Natural killer cell treated with Interleukin-12 subunit alpha and Interleukin-12 subunit beta and Interleukin-15 and Interleukin-18, amount 100 ng/mL, for 72 hours (primary cell): ENCODE measurements around the gene KCNE3. TPM values are rescaled to one million over a fixed set of nuclear protein-coding genes. Genes with fewer than 3 reads are reported as not detected.

Source experiments
- ATAC-seq, 2 donors: fragments of 150-1000 bp; cut with Tn5 transposase in 1 of 2; sonication (Bioruptor Pico), chemical (Tn5 transposase) in 1 of 2; 2 replicates each; pipeline ENCODE4 v1.10.0; 2021
- DNase-seq: peaks from one replicate; pipeline ENCODE4 v3.0.0; 2022; ENCODE audit warnings: low spot score
- H3K27ac Mint-ChIP-seq, 2 donors: 1 replicate in 1 of 2; 2 replicates in 1 of 2; pipeline ENCODE4 v1.8.0; 2022; ENCODE audit warnings: mixed read lengths in 2 of 2, mild to moderate bottlenecking in 1 of 2, moderate library complexity in 1 of 2
- H3K27me3 Mint-ChIP-seq, 2 donors: 1 replicate in 1 of 2; 2 replicates in 1 of 2; pipeline ENCODE4 v1.8.0; 2022; ENCODE audit warnings: mixed read lengths in 2 of 2
- H3K36me3 Mint-ChIP-seq: one replicate; pipeline ENCODE4 v1.8.0; 2022; ENCODE audit warnings: mixed read lengths
- H3K4me1 Mint-ChIP-seq, 2 donors: 1 replicate in 1 of 2; 2 replicates in 1 of 2; pipeline ENCODE4 v1.8.0; 2022; ENCODE audit warnings: low read depth in 2 of 2, mixed read lengths in 2 of 2, mild to moderate bottlenecking in 1 of 2
- H3K4me3 Mint-ChIP-seq: one replicate; pipeline ENCODE4 v1.8.0; 2022; ENCODE audit warnings: mixed read lengths
- H3K9me3 Mint-ChIP-seq: 2 replicates; pipeline ENCODE4 v1.8.0; 2022; ENCODE audit warnings: mixed read lengths
- total RNA-seq, 2 donors: library from RNA; stranded (reverse); gene quantifications; one replicate each; pipeline ENCODE4 v1.2.3, GENCODE V29; 2022

Gene KCNE3
- total RNA-seq, 2 donors from 2014 or later: 0.10 to 0.73 TPM

DNA sequence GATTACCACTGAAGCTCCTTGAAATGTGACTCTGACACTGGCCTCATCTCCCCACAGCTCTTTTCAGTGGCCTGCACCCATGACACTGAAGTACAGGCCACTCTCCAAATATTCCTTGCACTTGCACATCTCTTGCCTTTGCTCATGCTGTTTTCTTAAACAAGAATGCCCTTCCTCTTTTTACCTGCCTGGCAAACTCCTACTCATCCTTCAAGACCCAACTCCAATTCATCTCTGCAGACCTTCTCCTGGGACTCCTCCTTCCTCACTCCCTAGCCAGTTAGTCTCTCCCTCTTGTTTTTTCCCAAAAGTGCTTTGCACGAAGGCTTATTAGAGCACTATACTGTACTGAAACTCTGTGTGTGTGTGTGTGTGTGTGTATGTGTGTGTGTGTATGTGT is 2.6 kb downstream of the KCNE3 start:
- Mint-ChIP-seq H3K27me3 (peaks cover 33 to 42% of the 10 kb centered on the region in 2 donors), H3K4me3 (no peak overlapping the region), H3K4me1 (peaks cover 0 to 2% of the 10 kb centered on the region in 2 donors), H3K27ac (no peak overlapping the region), H3K36me3 (no peaks in the 10 kb centered on the region), H3K9me3 (no peaks in the 10 kb centered on the region)
- DNase-seq (no peak), ATAC-seq (no peak)

DNA sequence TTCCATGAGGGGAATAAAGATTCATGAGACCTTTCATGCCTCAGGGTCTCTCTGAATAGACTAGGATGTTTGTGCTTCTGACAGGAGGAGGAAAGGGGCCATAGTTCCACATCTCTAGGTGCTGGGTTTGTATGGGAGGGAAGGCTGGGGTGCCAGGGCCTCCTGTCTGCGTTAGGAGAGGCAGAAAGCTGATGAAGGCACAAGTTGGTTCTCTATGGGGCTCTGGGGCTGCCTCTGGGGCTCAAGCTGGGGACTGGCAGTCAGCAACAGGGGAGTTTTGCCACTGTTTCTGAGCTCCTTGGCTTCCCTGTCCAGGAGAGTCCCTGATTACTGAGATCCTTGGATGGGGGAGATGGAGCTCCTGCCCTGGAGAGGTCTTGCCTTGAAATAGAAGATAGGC is 4.1 kb downstream of the KCNE3 start:
- Mint-ChIP-seq H3K36me3 (no peaks in the 10 kb centered on the region), H3K4me3 (no peak overlapping the region), H3K4me1 (no peaks in the 10 kb centered on the region), H3K9me3 (no peaks in the 10 kb centered on the region), H3K27me3 (peaks cover 28 to 35% of the 10 kb centered on the region in 2 donors), H3K27ac (no peak overlapping the region)
- no peak for DNase-seq
- no peak for ATAC-seq

DNA sequence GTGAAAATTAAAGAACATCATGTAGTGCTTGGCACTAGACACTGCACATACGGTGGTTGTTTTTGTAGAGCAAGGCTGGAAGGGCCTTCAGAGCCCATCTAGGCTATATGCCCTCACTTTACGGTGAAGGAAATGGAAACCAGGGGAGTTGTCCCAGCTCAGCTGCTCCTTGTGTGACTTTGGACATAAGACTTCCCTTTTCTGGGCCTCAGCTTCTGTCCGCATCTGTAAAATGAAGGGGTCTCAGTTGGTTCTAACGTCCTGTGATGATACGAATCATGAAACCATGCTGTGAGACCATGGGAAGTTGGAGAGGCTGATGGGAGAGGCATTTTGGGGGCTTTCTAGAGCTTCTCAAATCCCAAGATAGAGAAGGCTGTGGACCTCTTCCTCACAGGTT is 4.7 kb downstream of the KCNE3 start:
- Mint-ChIP-seq H3K4me1 (no peaks in the 10 kb centered on the region), H3K27me3 (peaks cover 24 to 29% of the 10 kb centered on the region in 2 donors), H3K4me3 (no peak overlapping the region), H3K27ac (no peak overlapping the region), H3K36me3 (no peaks in the 10 kb centered on the region), H3K9me3 (no peaks in the 10 kb centered on the region)
- DNase-seq (no peak), ATAC-seq (no peak)

DNA sequence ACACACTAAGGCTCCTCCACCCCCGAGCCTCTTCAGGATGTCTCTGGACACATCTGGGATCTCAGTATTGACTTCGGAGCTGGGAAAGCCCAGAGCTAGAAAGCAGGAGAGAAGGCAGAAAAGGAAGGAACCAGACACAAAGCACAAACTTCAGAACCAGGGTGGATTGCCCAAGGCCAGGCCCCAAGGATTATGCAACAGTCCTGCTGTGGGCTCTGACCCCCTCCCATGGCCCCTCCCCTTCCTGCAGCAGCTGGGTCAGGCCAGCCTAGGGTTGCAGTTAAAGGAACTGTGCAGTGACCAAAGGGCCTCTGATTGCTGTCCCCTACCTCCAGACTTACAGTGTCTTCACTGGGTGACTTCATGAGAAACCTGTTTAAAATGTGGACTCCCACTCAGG is 5.3 kb downstream of the KCNE3 start:
- Mint-ChIP-seq H3K4me1 (no peaks in the 10 kb centered on the region), H3K9me3 (no peaks in the 10 kb centered on the region), H3K27me3 (peaks cover 23 to 28% of the 10 kb centered on the region in 2 donors), H3K27ac (no peak overlapping the region), H3K36me3 (no peaks in the 10 kb centered on the region), H3K4me3 (no peak overlapping the region)
- ATAC-seq (peak; percentile 54 to 62), DNase-seq (no peak)

DNA sequence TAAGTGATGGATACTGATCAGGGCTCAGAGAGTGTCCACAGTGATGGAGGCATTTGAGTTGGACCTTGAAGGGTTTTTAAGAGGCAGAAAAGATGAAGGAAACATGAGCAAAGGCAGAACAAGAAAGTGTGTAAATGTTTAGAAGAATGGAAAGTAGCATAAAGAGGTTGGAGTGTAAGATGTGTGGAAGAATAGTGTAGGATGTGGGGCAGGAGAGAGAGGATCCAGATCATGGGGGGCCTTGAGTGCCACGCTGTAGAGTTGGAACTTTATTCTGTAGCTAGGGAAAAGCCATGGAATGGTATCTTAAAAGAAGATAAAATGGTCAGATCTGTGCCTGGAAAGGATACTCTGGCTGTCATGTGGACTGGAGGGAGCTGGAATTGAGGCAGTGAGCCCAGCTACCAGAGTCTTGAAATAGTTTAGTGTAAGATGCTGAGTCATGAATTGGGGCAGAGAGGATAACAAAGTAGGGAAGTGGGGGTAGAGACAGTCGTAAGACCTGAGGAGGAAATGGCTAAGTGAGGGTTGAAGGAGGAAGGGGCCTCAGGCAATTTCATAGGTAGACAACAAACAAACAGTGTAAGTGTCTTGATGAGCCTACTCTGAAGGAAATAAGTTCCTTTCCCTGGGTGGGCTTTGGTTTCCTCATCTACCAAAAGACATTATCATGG is 6.7 kb downstream of the KCNE3 start:
- peak in 1 of 2 donors; percentile 51 for ATAC-seq
- Mint-ChIP-seq H3K27me3 (peaks cover 11 to 17% of the 10 kb centered on the region in 2 donors), H3K27ac (no peak overlapping the region), H3K9me3 (no peaks in the 10 kb centered on the region), H3K36me3 (no peaks in the 10 kb centered on the region), H3K4me1 (no peaks in the 10 kb centered on the region), H3K4me3 (no peak overlapping the region)
- DNase-seq: no peak

DNA sequence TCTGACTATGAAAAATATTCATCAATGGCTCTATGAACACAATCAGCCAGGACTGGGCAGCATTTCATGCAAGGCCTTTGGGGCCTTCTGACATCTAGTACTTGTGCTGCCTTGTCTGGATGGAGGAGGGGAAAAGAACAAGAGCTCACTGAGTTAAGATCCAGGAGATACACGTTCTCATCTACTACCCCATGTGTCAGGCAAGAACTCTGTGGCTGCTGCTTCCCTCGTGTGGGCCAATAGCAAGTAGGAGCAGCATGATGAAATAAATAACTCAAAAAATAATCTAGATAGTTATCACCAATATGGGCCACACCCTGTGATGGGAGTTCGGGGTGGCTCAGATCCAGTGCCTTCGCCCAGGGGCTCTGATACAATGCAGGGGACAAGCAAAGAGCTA is 7.3 kb downstream of the KCNE3 start:
- no peak overlapping the region for H3K4me3 Mint-ChIP-seq
- ATAC-seq (peak in 1 of 2 donors; percentile 59), DNase-seq (no peak)
- no peak overlapping the region for H3K27ac Mint-ChIP-seq
- no peaks in the 10 kb centered on the region for H3K4me1 Mint-ChIP-seq
- H3K27me3 Mint-ChIP-seq: peaks cover 8 to 12% of the 10 kb centered on the region in 2 donors
- no peaks in the 10 kb centered on the region for H3K9me3 Mint-ChIP-seq
- no peaks in the 10 kb centered on the region for H3K36me3 Mint-ChIP-seq

DNA sequence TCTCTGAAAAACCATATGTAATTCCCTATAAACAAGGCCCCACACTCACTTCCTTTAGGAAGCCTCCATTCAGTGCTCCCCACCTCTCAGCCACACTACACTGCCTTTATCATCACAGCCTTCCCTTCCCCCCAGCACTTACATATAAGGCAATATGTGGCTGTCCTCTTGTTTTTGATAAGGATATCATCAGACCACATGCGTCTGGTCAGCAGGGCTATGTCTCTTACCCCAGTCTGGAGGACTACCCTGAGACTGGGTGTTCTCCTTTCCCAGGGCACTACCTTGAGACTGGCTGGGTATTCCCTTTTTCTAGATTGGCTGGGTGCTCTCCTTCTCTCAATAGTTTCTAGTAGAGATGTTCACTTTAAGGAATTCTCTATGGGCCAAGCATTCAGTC is 7.8 kb downstream of the KCNE3 start:
- peak in 1 of 2 donors; percentile 57 for ATAC-seq
- no peaks in the 10 kb centered on the region for H3K4me1 Mint-ChIP-seq
- H3K4me3 Mint-ChIP-seq: no peak overlapping the region

DNA sequence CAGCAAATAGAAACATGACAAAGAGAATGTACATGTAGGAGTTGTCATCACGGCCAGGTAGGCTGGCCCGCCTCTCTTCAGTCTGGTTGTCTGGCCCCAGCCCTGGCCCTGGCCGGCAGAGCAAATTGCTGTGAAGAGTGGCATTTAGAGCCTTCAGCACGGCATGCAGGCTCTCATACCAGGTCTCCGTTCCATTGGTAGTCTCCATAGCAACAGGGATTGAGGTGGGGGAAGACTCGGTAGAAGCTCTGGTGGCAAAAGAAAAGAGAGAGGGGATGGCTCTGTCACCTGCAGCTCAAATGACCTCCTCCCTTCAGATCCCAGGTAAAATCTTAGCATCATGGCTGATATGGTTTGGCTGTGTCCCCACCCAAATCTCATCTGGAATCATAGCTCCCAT is 10.0 kb downstream of the KCNE3 start:
- Mint-ChIP-seq H3K4me1 (peaks cover 3 to 5% of the 10 kb centered on the region in 2 donors), H3K27ac (no peak overlapping the region), H3K4me3 (no peak overlapping the region), H3K36me3 (no peaks in the 10 kb centered on the region), H3K27me3 (peaks cover 7% of the 10 kb centered on the region in 2 donors), H3K9me3 (no peaks in the 10 kb centered on the region)
- ATAC-seq: no peak
- no peak for DNase-seq

More for the DNA sequence above, 7.8 kb downstream of the KCNE3 start:
- no peaks in the 10 kb centered on the region for H3K9me3 Mint-ChIP-seq
- peaks cover 5 to 7% of the 10 kb centered on the region in 2 donors for H3K27me3 Mint-ChIP-seq
- no peaks in the 10 kb centered on the region for H3K36me3 Mint-ChIP-seq
- H3K27ac Mint-ChIP-seq: no peak overlapping the region
- DNase-seq: no peak

DNA sequence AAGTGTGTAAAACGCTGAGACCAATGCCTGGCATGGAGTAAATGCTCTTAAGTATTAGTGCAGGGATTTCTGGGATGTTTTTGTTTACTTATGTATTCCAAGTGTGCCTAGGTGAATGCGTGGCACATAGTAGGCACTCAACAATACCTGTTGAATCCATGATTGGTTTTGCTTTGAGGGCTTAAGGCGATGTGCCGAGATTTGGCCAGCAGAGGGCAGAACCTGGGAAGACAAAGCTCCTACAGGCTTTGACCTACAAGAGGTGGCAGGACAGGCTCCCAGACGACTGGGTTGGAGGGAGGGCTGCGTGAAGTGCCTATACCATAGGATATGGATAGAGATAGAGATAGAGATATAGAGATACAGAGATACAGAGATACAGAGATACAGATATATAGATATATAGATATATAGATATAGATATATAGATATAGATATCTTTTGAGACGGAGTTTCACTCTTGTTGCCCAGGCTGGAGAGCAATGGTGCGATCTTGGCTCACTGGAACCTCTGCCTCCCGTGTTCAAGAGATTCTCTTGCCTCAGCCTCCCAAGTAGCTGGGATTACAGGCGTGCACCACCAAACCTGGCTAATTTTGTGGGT is 13.9 kb downstream of the KCNE3 start:
- no peak overlapping the region for H3K27ac Mint-ChIP-seq
- peaks cover 5 to 6% of the 10 kb centered on the region in 2 donors for H3K4me1 Mint-ChIP-seq
- H3K4me3 Mint-ChIP-seq: no peak overlapping the region
- ATAC-seq: peak; percentile 45 to 77
- no peaks in the 10 kb centered on the region for H3K9me3 Mint-ChIP-seq
- DNase-seq: no peak
- peaks cover 7 to 9% of the 10 kb centered on the region in 2 donors for H3K27me3 Mint-ChIP-seq
- H3K36me3 Mint-ChIP-seq: no peaks in the 10 kb centered on the region

DNA sequence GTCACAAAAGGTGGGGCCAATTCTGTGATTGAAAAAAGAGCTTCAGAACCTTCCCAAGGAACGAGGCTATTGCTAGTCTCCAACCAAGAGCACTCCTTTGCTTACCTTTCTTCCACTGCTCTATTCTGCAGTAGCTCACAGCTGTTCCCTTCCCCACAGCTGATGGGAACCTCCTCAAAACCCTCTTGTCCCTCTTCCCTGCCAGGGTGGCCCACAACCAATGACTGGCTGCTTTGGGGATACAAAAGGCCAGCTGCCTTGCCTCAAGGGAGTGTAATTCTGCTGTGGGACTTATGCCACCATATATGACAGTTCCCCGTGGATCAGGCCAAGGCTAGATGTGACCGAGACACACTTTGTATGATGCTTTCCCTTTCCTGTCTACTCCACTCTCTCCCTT is 15.0 kb downstream of the KCNE3 start:
- H3K9me3 Mint-ChIP-seq: no peaks in the 10 kb centered on the region
- H3K36me3 Mint-ChIP-seq: no peaks in the 10 kb centered on the region
- H3K27ac Mint-ChIP-seq: no peak overlapping the region
- ATAC-seq (no peak), DNase-seq (no peak)
- H3K4me1 Mint-ChIP-seq: peaks cover 5 to 6% of the 10 kb centered on the region in 2 donors
- peaks cover 7 to 9% of the 10 kb centered on the region in 2 donors for H3K27me3 Mint-ChIP-seq
- H3K4me3 Mint-ChIP-seq: no peak overlapping the region

DNA sequence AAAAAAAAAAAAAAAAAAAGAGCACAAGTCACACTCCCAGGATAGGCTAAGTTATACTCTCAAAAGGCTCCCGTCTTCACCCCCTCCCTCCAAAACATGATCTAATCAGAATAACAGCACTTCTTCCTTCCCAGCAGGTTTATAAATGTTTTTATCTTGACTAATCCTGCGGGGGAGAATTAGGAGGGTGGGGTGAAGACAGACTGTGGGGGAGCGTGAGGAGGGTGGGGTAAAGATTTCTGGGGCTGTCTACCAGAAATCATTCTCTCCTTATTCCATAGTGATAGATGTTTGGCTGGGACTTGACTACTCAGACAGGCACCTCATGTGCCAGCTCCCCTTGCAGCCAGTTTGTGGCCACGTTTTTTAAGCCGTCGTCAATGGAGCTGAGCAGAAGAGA is 17.0 kb downstream of the KCNE3 start:
- H3K27ac Mint-ChIP-seq: no peak overlapping the region
- no peak overlapping the region for H3K4me3 Mint-ChIP-seq
- H3K4me1 Mint-ChIP-seq: peaks cover 5 to 6% of the 10 kb centered on the region in 2 donors
- no peaks in the 10 kb centered on the region for H3K9me3 Mint-ChIP-seq
- DNase-seq: no peak
- no peaks in the 10 kb centered on the region for H3K36me3 Mint-ChIP-seq
- ATAC-seq: no peak
- H3K27me3 Mint-ChIP-seq: peaks cover 7 to 9% of the 10 kb centered on the region in 2 donors

DNA sequence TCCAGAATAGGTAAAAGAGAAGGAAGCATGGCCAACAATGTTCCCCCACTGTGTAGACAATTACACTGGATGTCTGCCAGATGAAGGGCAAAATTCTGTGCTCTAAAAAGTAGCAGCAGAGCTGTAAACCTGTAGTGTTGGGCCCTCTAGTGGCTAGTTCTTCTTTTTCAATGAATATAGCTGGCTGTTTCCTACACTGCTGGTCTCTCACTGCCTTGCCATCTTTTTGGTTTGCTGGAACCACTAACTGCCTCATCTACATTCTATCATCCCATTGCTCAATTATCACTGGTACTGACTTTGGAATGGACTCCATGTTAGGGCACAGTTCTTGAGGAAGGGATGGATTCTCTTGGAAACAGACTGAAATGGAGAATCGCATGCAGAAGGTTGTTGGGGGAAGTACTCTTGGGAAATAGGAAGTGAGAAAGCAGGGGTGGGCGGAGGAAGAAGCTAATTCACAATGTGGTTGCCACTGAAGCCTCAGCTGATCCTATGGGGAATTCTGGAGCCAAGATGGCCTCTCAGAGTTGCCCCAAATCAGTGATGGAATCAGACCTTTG is 17.9 kb downstream of the KCNE3 start:
- no peaks in the 10 kb centered on the region for H3K9me3 Mint-ChIP-seq
- DNase-seq: no peak
- peak; percentile 64 to 74 for ATAC-seq
- peaks cover 5 to 6% of the 10 kb centered on the region in 2 donors for H3K4me1 Mint-ChIP-seq
- no peaks in the 10 kb centered on the region for H3K36me3 Mint-ChIP-seq
- no peak overlapping the region for H3K27ac Mint-ChIP-seq
- H3K4me3 Mint-ChIP-seq: no peak overlapping the region
- peaks cover 8 to 11% of the 10 kb centered on the region in 2 donors for H3K27me3 Mint-ChIP-seq

DNA sequence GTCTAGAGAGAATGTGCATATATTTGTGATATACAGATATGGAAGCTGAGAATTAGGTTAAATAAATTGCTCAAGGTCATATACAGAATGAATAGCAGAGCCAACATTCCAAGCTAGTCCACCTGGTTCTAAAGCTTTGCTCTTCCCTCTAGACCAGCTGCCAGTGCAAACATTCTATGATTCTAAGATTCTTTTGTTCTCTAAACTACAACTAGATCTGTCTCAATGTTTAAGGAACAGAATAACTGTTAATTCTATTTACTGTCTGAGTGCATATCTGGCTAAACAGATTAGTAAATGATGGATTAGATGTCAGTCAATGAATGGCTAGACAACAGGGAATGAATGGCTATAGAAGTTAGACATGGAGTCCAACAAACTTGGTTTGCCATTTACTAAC is 19.6 kb downstream of the KCNE3 start:
- no peak for ATAC-seq
- Mint-ChIP-seq H3K9me3 (no peaks in the 10 kb centered on the region), H3K27me3 (peaks cover 6 to 8% of the 10 kb centered on the region in 2 donors)

DNA sequence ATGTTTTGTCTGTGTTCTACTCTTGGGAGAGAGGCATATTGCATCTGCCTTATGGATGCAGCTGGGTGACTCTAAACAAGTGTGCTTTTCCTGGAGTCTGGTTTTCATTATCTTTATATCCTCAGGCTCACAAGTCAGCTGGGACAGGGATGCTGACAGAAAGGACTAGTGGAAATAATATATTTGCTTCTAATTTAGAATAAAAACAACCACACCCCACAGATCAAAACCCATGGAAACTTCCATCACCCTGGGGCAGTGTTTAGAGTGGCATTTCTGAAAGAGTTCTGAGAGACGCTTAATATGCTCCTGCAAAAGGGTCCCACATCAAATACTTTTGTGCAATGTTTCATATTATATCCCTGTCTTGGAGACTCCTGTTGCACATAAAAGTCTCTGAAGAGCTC is 20.8 kb downstream of the KCNE3 start:
- no peaks in the 10 kb centered on the region for H3K9me3 Mint-ChIP-seq
- no peak overlapping the region for H3K27ac Mint-ChIP-seq
- no peak overlapping the region for H3K4me3 Mint-ChIP-seq
- no peak for ATAC-seq
- no peak for DNase-seq
- no peaks in the 10 kb centered on the region for H3K36me3 Mint-ChIP-seq
- peaks cover 6 to 8% of the 10 kb centered on the region in 2 donors for H3K27me3 Mint-ChIP-seq
- peaks cover 0 to 4% of the 10 kb centered on the region in 2 donors for H3K4me1 Mint-ChIP-seq

More for the DNA sequence above, 19.6 kb downstream of the KCNE3 start:
- Mint-ChIP-seq H3K27ac (no peak overlapping the region), H3K4me1 (peaks cover 0 to 4% of the 10 kb centered on the region in 2 donors), H3K4me3 (no peak overlapping the region), H3K36me3 (no peaks in the 10 kb centered on the region)
- DNase-seq: no peak
